ENCODE data around the gene CBLB.

CBLB gene

DNA sequence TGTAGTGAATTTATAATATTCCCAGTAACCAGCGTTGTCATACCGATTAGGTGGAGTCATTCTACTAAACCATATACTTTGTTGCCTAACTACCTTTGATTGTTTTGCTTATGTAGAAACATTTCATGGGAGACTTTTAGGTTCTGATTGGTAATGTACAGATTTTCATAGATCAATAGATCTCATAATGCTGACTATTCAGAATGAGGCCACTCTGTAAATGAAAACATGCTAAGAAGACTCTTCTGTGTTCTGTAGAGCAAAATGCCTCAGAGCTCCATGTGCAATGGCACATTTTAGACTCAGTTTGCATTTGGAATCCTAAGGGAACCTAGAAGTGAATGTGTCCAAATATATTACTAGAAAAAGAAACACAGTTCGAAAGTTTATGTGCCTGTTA, 20.0 kb downstream of the CBLB start:
- Histone ChIP-seq H2BK15ac (replicated peaks; ENCODE audit: low read depth) (no peak overlapping the region), H3K4ac (ENCODE audit: low read depth, low read length) (no peak overlapping the region), H3K27me3 (ENCODE audit: insufficient read depth, low read length, poor library complexity) (no peaks in the 10 kb centered on the region), H3K4me1 (ENCODE audit: control insufficient read depth, low read depth, low read length) (no peaks in the 10 kb centered on the region), H3K23ac (ENCODE audit: low read length) (no peak overlapping the region), H3K18ac (ENCODE audit: low read length) (no peak overlapping the region), H4K8ac (ENCODE audit: low read depth, low read length) (no peak overlapping the region), H2AK5ac (ENCODE audit: low read length) (no peak overlapping the region), H3K4me2 (ENCODE audit: low read length) (no peak overlapping the region), H3K27ac (ENCODE audit: low read depth, low read length) (no peak overlapping the region), H2BK5ac (ENCODE audit: low read length) (no peak overlapping the region), H3K56ac (ENCODE audit: low read length) (no peak overlapping the region), H3K36me3 (ENCODE audit: control insufficient read depth, insufficient read depth, low read length) (no peaks in the 10 kb centered on the region), H4K5ac (ENCODE audit: low read length) (no peak overlapping the region), H3K79me2 (ENCODE audit: control insufficient read depth, insufficient read depth, low read length) (no peaks in the 10 kb centered on the region), H3K79me1 (ENCODE audit: low read length) (no peaks in the 10 kb centered on the region), H3K9ac (ENCODE audit: low read length) (no peak overlapping the region), H2BK120ac (ENCODE audit: low read depth, low read length) (no peak overlapping the region), H3K4me3 (ENCODE audit: low read length) (no peak overlapping the region)
- no CpG with 5 or more reads among the region's 3 CpGs for WGBS (ENCODE audit: extremely low coverage, insufficient coverage, low lambda C conversion rate)
- no peak for DNase-seq

DNA sequence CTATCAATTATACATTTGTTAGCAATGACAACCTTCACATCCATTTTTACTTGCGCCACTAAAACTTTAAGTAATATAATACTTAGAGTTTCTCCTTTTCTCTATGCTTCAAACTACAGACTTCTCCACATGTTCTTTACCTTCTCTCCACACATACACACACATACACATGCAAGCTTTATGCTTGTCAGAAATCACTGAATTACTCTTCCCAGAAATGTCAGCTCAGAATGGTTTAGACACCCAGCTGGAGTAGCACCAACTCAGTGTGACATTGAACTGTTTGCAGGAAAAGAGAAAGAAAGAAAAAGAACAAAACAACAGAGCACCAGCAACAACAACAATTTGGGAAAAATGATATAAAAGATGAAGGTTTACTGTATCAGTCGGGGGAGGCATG, 20.9 kb downstream of the CBLB start:
- no peak overlapping the region for H4K8ac ChIP-seq (ENCODE audit: low read depth, low read length)
- H3K27me3 ChIP-seq (ENCODE audit: insufficient read depth, low read length, poor library complexity), result no peaks in the 10 kb centered on the region
- no peak for DNase-seq
- H3K79me1 ChIP-seq (ENCODE audit: low read length), result no peaks in the 10 kb centered on the region
- no peaks in the 10 kb centered on the region for H3K79me2 ChIP-seq (ENCODE audit: control insufficient read depth, insufficient read depth, low read length)
- H3K4me1 ChIP-seq (ENCODE audit: control insufficient read depth, low read depth, low read length), result peaks cover 1% of the 10 kb centered on the region
- H3K9ac ChIP-seq (ENCODE audit: low read length), result no peak overlapping the region
- no peak overlapping the region for H4K5ac ChIP-seq (ENCODE audit: low read length)
- H2BK5ac ChIP-seq (ENCODE audit: low read length), result no peak overlapping the region
- no peaks in the 10 kb centered on the region for H3K36me3 ChIP-seq (ENCODE audit: control insufficient read depth, insufficient read depth, low read length)
- H3K4ac ChIP-seq (ENCODE audit: low read depth, low read length), result no peak overlapping the region
- H3K4me2 ChIP-seq (ENCODE audit: low read length), result no peak overlapping the region
- H2BK120ac ChIP-seq (ENCODE audit: low read depth, low read length), result no peak overlapping the region
- H3K23ac ChIP-seq (ENCODE audit: low read length), result no peak overlapping the region
- no peak overlapping the region for H3K4me3 ChIP-seq (ENCODE audit: low read length)
- H2BK15ac ChIP-seq (replicated peaks; ENCODE audit: low read depth), result no peak overlapping the region
- no peak overlapping the region for H3K56ac ChIP-seq (ENCODE audit: low read length)
- H2AK5ac ChIP-seq (ENCODE audit: low read length), result no peak overlapping the region
- WGBS (ENCODE audit: extremely low coverage, insufficient coverage, low lambda C conversion rate), result no CpG with 5 or more reads among the region's 2 CpGs
- no peak overlapping the region for H3K18ac ChIP-seq (ENCODE audit: low read length)
- no peak overlapping the region for H3K27ac ChIP-seq (ENCODE audit: low read depth, low read length)

DNA sequence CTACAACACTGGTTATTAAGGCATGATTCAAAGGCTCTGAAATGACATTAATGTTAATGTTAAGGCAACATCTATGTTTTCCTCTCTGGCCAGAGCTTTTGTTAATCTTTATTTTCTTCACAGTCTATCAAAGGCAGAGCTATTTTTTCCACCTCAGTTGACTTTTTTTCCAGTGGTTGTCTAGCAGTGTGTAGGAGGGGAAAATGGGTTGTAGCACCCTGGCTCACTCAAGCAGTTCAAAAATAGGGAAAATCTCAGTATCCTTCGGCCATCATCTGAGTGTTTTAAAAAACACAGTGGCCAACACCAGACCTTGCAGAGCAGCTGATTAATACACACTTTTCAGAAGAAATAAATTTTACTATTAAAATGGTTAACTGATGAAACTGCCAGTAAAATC, 21.4 kb downstream of the CBLB start:
- H3K79me1 ChIP-seq (ENCODE audit: low read length), result no peaks in the 10 kb centered on the region
- no peak overlapping the region for H3K27ac ChIP-seq (ENCODE audit: low read depth, low read length)
- H3K36me3 ChIP-seq (ENCODE audit: control insufficient read depth, insufficient read depth, low read length), result no peaks in the 10 kb centered on the region
- no peak for DNase-seq
- no peak overlapping the region for H3K4me3 ChIP-seq (ENCODE audit: low read length)
- H4K5ac ChIP-seq (ENCODE audit: low read length), result no peak overlapping the region
- peaks cover 2% of the 10 kb centered on the region for H3K4me1 ChIP-seq (ENCODE audit: control insufficient read depth, low read depth, low read length)
- H3K27me3 ChIP-seq (ENCODE audit: insufficient read depth, low read length, poor library complexity), result no peaks in the 10 kb centered on the region
- H3K79me2 ChIP-seq (ENCODE audit: control insufficient read depth, insufficient read depth, low read length), result no peaks in the 10 kb centered on the region
- H3K23ac ChIP-seq (ENCODE audit: low read length), result no peak overlapping the region
- no peak overlapping the region for H2AK5ac ChIP-seq (ENCODE audit: low read length)
- H2BK5ac ChIP-seq (ENCODE audit: low read length), result no peak overlapping the region
- H2BK120ac ChIP-seq (ENCODE audit: low read depth, low read length), result no peak overlapping the region
- no CpG with 5 or more reads among the region's 1 CpG for whole genome bisulfite sequencing (ENCODE audit: extremely low coverage, insufficient coverage, low lambda C conversion rate)
- H4K8ac ChIP-seq (ENCODE audit: low read depth, low read length), result no peak overlapping the region
- no peak overlapping the region for H3K4me2 ChIP-seq (ENCODE audit: low read length)
- H3K18ac ChIP-seq (ENCODE audit: low read length), result no peak overlapping the region
- H3K56ac ChIP-seq (ENCODE audit: low read length), result no peak overlapping the region
- H3K9ac ChIP-seq (ENCODE audit: low read length), result no peak overlapping the region
- no peak overlapping the region for H2BK15ac ChIP-seq (replicated peaks; ENCODE audit: low read depth)
- H3K4ac ChIP-seq (ENCODE audit: low read depth, low read length), result no peak overlapping the region

DNA sequence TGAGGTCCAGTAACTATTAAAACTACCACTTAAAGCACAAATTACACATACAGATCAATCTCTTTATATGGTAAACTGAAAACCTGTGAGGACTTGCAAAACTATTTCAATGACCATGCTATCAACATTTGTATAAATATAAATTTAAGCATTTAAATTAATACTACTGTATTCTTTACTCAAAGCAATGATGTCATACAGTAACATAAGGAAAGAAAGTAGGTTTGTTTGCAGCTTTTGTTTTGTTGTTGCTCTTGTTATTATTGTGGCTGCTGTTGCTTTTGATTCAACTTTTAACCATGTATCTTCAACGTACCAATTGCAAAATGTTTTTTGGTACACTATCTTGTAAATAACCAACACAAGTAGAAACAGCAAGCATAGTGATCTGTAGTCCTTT, 22.0 kb downstream of the CBLB start:
- WGBS (ENCODE audit: extremely low coverage, insufficient coverage, low lambda C conversion rate), result no CpG with 5 or more reads among the region's 1 CpG
- Histone ChIP-seq H4K5ac (ENCODE audit: low read length) (no peak overlapping the region), H3K27ac (ENCODE audit: low read depth, low read length) (no peak overlapping the region)

DNA sequence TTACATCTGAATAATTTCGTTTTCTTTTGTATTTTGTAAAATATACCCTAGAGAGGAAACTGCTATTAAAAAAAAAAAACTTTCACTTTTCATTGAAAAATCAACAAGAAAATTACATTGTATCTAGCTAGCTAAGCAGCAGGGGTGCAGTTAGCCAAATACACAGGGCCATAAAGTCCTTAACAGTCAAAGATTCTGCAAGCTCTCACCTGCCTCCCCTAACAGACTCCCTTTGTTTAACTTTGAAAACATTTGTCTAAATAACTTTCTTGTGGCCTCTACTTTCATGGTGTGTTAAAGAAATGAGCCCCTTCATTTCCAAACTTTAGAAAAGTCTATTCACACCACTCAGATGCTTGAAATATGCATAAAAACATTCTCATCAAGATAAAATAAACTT, 23.3 kb downstream of the CBLB start:
- Histone ChIP-seq H3K4me1 (ENCODE audit: control insufficient read depth, low read depth, low read length) (peaks cover 3% of the 10 kb centered on the region), H3K18ac (ENCODE audit: low read length) (no peak overlapping the region), H3K79me1 (ENCODE audit: low read length) (no peaks in the 10 kb centered on the region), H3K56ac (ENCODE audit: low read length) (no peak overlapping the region), H4K8ac (ENCODE audit: low read depth, low read length) (no peak overlapping the region), H3K36me3 (ENCODE audit: control insufficient read depth, insufficient read depth, low read length) (no peaks in the 10 kb centered on the region), H2BK15ac (replicated peaks; ENCODE audit: low read depth) (no peak overlapping the region), H3K79me2 (ENCODE audit: control insufficient read depth, insufficient read depth, low read length) (no peaks in the 10 kb centered on the region), H3K4me3 (ENCODE audit: low read length) (no peak overlapping the region), H3K27ac (ENCODE audit: low read depth, low read length) (no peak overlapping the region), H3K4ac (ENCODE audit: low read depth, low read length) (no peak overlapping the region), H3K27me3 (ENCODE audit: insufficient read depth, low read length, poor library complexity) (no peaks in the 10 kb centered on the region), H3K23ac (ENCODE audit: low read length) (no peak overlapping the region), H4K5ac (ENCODE audit: low read length) (no peak overlapping the region), H3K4me2 (ENCODE audit: low read length) (no peak overlapping the region), H2AK5ac (ENCODE audit: low read length) (no peak overlapping the region), H3K9ac (ENCODE audit: low read length) (no peak overlapping the region), H2BK5ac (ENCODE audit: low read length) (no peak overlapping the region), H2BK120ac (ENCODE audit: low read depth, low read length) (no peak overlapping the region)
- DNase-seq, result peak; percentile 56
- no CpG with 5 or more reads among the region's 1 CpG for WGBS (ENCODE audit: extremely low coverage, insufficient coverage, low lambda C conversion rate)

More for the DNA sequence above, 22.0 kb downstream of the CBLB start:
- Histone ChIP-seq H3K79me1 (ENCODE audit: low read length) (no peaks in the 10 kb centered on the region), H3K23ac (ENCODE audit: low read length) (no peak overlapping the region), H2AK5ac (ENCODE audit: low read length) (no peak overlapping the region), H3K36me3 (ENCODE audit: control insufficient read depth, insufficient read depth, low read length) (no peaks in the 10 kb centered on the region), H2BK5ac (ENCODE audit: low read length) (no peak overlapping the region), H3K4me2 (ENCODE audit: low read length) (no peak overlapping the region), H3K4me3 (ENCODE audit: low read length) (no peak overlapping the region), H3K4ac (ENCODE audit: low read depth, low read length) (no peak overlapping the region), H3K79me2 (ENCODE audit: control insufficient read depth, insufficient read depth, low read length) (no peaks in the 10 kb centered on the region), H3K18ac (ENCODE audit: low read length) (no peak overlapping the region), H2BK120ac (ENCODE audit: low read depth, low read length) (no peak overlapping the region), H3K9ac (ENCODE audit: low read length) (no peak overlapping the region), H3K4me1 (ENCODE audit: control insufficient read depth, low read depth, low read length) (peaks cover 3% of the 10 kb centered on the region), H3K27me3 (ENCODE audit: insufficient read depth, low read length, poor library complexity) (no peaks in the 10 kb centered on the region), H4K8ac (ENCODE audit: low read depth, low read length) (no peak overlapping the region), H3K56ac (ENCODE audit: low read length) (no peak overlapping the region), H2BK15ac (replicated peaks; ENCODE audit: low read depth) (no peak overlapping the region)
- no peak for DNase-seq

DNA sequence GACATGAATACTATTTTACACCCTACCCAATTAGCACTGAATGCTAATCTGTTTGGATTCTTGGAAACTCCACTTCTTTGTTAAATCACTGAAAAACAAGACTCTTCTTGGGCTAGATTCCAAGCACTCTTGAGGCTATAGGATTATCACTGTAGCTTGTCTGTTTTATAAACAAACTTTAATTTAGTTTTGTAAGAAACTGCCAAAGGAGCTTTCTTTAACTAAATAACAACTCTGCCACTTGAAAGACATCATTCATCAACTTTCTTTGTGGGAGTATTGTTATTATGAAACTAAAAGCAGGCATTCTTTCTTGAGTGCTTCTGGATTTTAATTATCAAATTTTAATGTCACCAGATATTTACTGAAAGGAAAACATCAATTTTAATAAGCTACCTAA, 24.1 kb downstream of the CBLB start:
- H3K79me2 ChIP-seq (ENCODE audit: control insufficient read depth, insufficient read depth, low read length), result no peaks in the 10 kb centered on the region

More for the DNA sequence above, 24.1 kb downstream of the CBLB start:
- Histone ChIP-seq H3K4ac (ENCODE audit: low read depth, low read length) (no peak overlapping the region), H3K9ac (ENCODE audit: low read length) (no peak overlapping the region), H2BK5ac (ENCODE audit: low read length) (no peak overlapping the region), H3K27ac (ENCODE audit: low read depth, low read length) (no peak overlapping the region), H2BK15ac (replicated peaks; ENCODE audit: low read depth) (no peak overlapping the region), H3K4me1 (ENCODE audit: control insufficient read depth, low read depth, low read length) (peaks cover 3% of the 10 kb centered on the region), H3K4me3 (ENCODE audit: low read length) (no peak overlapping the region), H3K18ac (ENCODE audit: low read length) (no peak overlapping the region), H2BK120ac (ENCODE audit: low read depth, low read length) (no peak overlapping the region), H3K79me1 (ENCODE audit: low read length) (no peaks in the 10 kb centered on the region), H4K5ac (ENCODE audit: low read length) (no peak overlapping the region), H3K23ac (ENCODE audit: low read length) (no peak overlapping the region), H3K27me3 (ENCODE audit: insufficient read depth, low read length, poor library complexity) (no peaks in the 10 kb centered on the region), H3K56ac (ENCODE audit: low read length) (no peak overlapping the region), H3K36me3 (ENCODE audit: control insufficient read depth, insufficient read depth, low read length) (no peaks in the 10 kb centered on the region), H4K8ac (ENCODE audit: low read depth, low read length) (no peak overlapping the region), H3K4me2 (ENCODE audit: low read length) (no peak overlapping the region), H2AK5ac (ENCODE audit: low read length) (no peak overlapping the region)
- no peak for DNase-seq
